IMR-90 (cell line): ENCODE data around the gene TMEM9. TPM values are rescaled to one million over a fixed set of nuclear protein-coding genes. Genes with fewer than 3 reads are reported as not detected.

Experiments used
- ATAC-seq: fragments of 200-7000 bp; cut with Tn5 transposase; 2 replicates; pipeline ENCODE4 v1.9.1; 2020; ENCODE audit warnings: low read depth, mild to moderate bottlenecking, moderate library complexity
- BruUV-seq: library from RNA; stranded (reverse); fragments of 400-500 nt; replicated peaks from 2 replicates; lab custom pipeline; 2021; lab: Mats Ljungman, UMichigan
- CTCF ChIA-PET: fragments of 300-600 bp; formaldehyde crosslinking; extraction: SDS; loops from one replicate; lab custom pipeline; 2021; ENCODE audit warnings: antibody characterized with exemption; lab: Yijun Ruan, JAX
- POLR2A ChIA-PET: fragments of 300-600 bp; sonication (Branson Sonifier 250); formaldehyde crosslinking; loops from one replicate; lab custom pipeline; 2022; ENCODE audit warnings: antibody characterized with exemption; ENCODE audit not compliant: unreplicated experiment; lab: Charles Lee
- DNase-seq: peaks from one replicate; pipeline ENCODE4 v3.0.0; 2013
- H2AFZ ChIP-seq: replicated peaks from 2 replicates; pipeline ENCODE3; 2013; ENCODE audit warnings: low read length, mild to moderate bottlenecking; ENCODE audit not compliant: poor library complexity
- H2AK5ac ChIP-seq: 2 replicates; pipeline ENCODE4 v1.6.1; 2013; ENCODE audit warnings: low read depth, low read length, inconsistent platforms
- H2AK9ac ChIP-seq: replicated peaks from 2 replicates; pipeline ENCODE3; 2013; ENCODE audit warnings: mild to moderate bottlenecking, low read depth, low read length, moderate library complexity; ENCODE audit not compliant: poor library complexity
- H2BK120ac ChIP-seq: 2 replicates; pipeline ENCODE4 v1.6.1; 2013; ENCODE audit warnings: low read depth, low read length, inconsistent platforms
- H2BK15ac ChIP-seq: 3 replicates; pipeline ENCODE4 v1.6.1; 2013; ENCODE audit warnings: low read depth, low read length, inconsistent platforms
- H2BK20ac ChIP-seq: 2 replicates; pipeline ENCODE4 v1.6.1; 2013; ENCODE audit warnings: low read depth, mild to moderate bottlenecking, inconsistent platforms, low read length, moderate library complexity
- H2BK5ac ChIP-seq: 2 replicates; pipeline ENCODE4 v1.6.1; 2013; ENCODE audit warnings: mild to moderate bottlenecking, low read depth, low read length, inconsistent platforms; ENCODE audit not compliant: poor library complexity, severe bottlenecking
- H3K14ac ChIP-seq: replicated peaks from 2 replicates; pipeline ENCODE4 v1.6.1; 2013; ENCODE audit warnings: low read depth, low read length, inconsistent platforms
- H3K18ac ChIP-seq: 2 replicates; pipeline ENCODE4 v1.6.1; 2013; ENCODE audit warnings: low read depth, low read length, control low read depth
- H3K23ac ChIP-seq: 2 replicates; pipeline ENCODE4 v1.6.1; 2013; ENCODE audit warnings: low read depth, low read length, inconsistent platforms
- H3K27ac ChIP-seq: 2 replicates; pipeline ENCODE4 v1.5.1; 2013; ENCODE audit warnings: mild to moderate bottlenecking, control low read depth, low read length; ENCODE audit not compliant: insufficient read depth
- H3K27me3 ChIP-seq: 2 replicates; pipeline ENCODE4 v1.6.1; 2013; ENCODE audit warnings: low read length; ENCODE audit not compliant: control insufficient read depth, insufficient read depth
- H3K36me3 ChIP-seq: 2 replicates; pipeline ENCODE4 v1.6.1; 2013; ENCODE audit warnings: low read length, mixed read lengths; ENCODE audit not compliant: control insufficient read depth, insufficient read depth
- H3K4ac ChIP-seq: 2 replicates; pipeline ENCODE4 v1.6.1; 2013; ENCODE audit warnings: low read depth, low read length, inconsistent platforms
- H3K4me1 ChIP-seq: 2 replicates; pipeline ENCODE4 v1.6.1; 2013; ENCODE audit warnings: low read length, mixed read lengths; ENCODE audit not compliant: control insufficient read depth, insufficient read depth
- H3K4me2 ChIP-seq: 2 replicates; pipeline ENCODE4 v1.6.1; 2013; ENCODE audit warnings: low read depth, mild to moderate bottlenecking, control low read depth, low read length, moderate library complexity
- H3K4me3 ChIP-seq: 2 replicates; pipeline ENCODE4 v1.5.1; 2013; ENCODE audit warnings: low read depth, mild to moderate bottlenecking, control low read depth, low read length, moderate library complexity; ENCODE audit not compliant: insufficient read depth
- H3K56ac ChIP-seq: 2 replicates; pipeline ENCODE4 v1.6.1; 2013; ENCODE audit warnings: low read length, inconsistent platforms; ENCODE audit not compliant: insufficient read depth; ENCODE audit errors: extremely low read depth
- H3K79me1 ChIP-seq, 2 experiments: 2 replicates each; pipeline ENCODE4 v1.6.1; 2013; ENCODE audit warnings: low read length in 2 of 2, inconsistent platforms in 1 of 2, low read depth in 1 of 2
- H3K9ac ChIP-seq: 2 replicates; pipeline ENCODE4 v1.6.1; 2013; ENCODE audit warnings: low read depth, low read length, control low read depth
- H3K9me1 ChIP-seq: 2 replicates; pipeline ENCODE4 v1.6.1; 2013; ENCODE audit warnings: low read length, inconsistent platforms; ENCODE audit not compliant: insufficient read depth
- H3K9me3 ChIP-seq: 2 replicates; pipeline ENCODE4 v1.6.1; 2013; ENCODE audit warnings: low read length; ENCODE audit not compliant: control insufficient read depth, insufficient read depth
- H4K20me1 ChIP-seq: 2 replicates; pipeline ENCODE4 v1.6.1; 2013; ENCODE audit warnings: low read length, inconsistent platforms; ENCODE audit not compliant: insufficient read depth
- H4K5ac ChIP-seq: 2 replicates; pipeline ENCODE4 v1.6.1; 2013; ENCODE audit warnings: mild to moderate bottlenecking, low read depth, low read length, control low read depth
- H4K8ac ChIP-seq, 2 experiments: 2 replicates each; pipeline ENCODE4 v1.6.1; 2013; ENCODE audit warnings: low read depth in 2 of 2, low read length in 2 of 2, control low read depth in 1 of 2, inconsistent platforms in 1 of 2
- H4K91ac ChIP-seq: 2 replicates; pipeline ENCODE4 v1.6.1; 2013; ENCODE audit warnings: low read depth, low read length, inconsistent platforms; ENCODE audit not compliant: insufficient read depth
- CHD1 ChIP-seq: IDR thresholded peaks from 2 replicates; pipeline ENCODE4 v1.6.1; 2012; ENCODE audit warnings: low read depth, low read length, improper control_type of control experiment
- FOS ChIP-seq: fragments of 150-350 bp; IDR thresholded peaks from 2 replicates; pipeline ENCODE4 v1.6.1; 2016; ENCODE audit warnings: low read depth, low read length
- MXI1 ChIP-seq: IDR thresholded peaks from 2 replicates; pipeline ENCODE4 v1.6.1; 2012; ENCODE audit warnings: low read depth, mild to moderate bottlenecking, low read length, moderate library complexity, borderline replicate concordance
- WGBS, 2 experiments: methylation state at CpG; one replicate each; pipeline versions ENCODE4 v1.1.5 to v1.1.7; 2013; ENCODE audit warnings: missing lambda C conversion rate in 2 of 2; ENCODE audit not compliant: insufficient read length in 1 of 2; ENCODE audit errors: extremely low coverage in 2 of 2; 5-methylcytosine and 5-hydroxymethylcytosine counted together
- dilution Hi-C: fragments of 300-500 bp; cut with HindIII; formaldehyde crosslinking; loops from one replicate; pipeline ENCODE4 v1.14.3; 2018; ENCODE audit warnings: low sequenced_read_pairs; ENCODE audit not compliant: unreplicated experiment
- in situ Hi-C: fragments of 300-500 bp; cut with MboI; formaldehyde crosslinking; loops from 3 replicates; pipeline ENCODE4 v1.14.3; 2019; ENCODE audit warnings: low sequenced_read_pairs, inconsistent platforms, mixed read lengths
- intact Hi-C: fragments of 100-400 bp; cut with micrococcal nuclease; formaldehyde crosslinking; loops from 2 replicates; pipeline ENCODE4 v1.10.0; 2022
- polyA plus RNA-seq, 3 experiments: library from polyadenylated mRNA; depleted of rRNA; stranded (reverse); fragments of >200 nt; gene quantifications; 2 replicates each; pipeline ENCODE4 v1.2.3, GENCODE V29; 2012; ENCODE audit warnings: low replicate concordance in 1 of 3
- total RNA-seq: library from RNA; depleted of rRNA; stranded (reverse); fragments of >200 nt; gene quantifications from 2 replicates; pipeline ENCODE4 v1.2.3, GENCODE V29; 2012

The TMEM9 gene
- total and polyA plus RNA-seq, 2 of the 4 experiments (the other 2 are of a cell fraction), result 76.7 to 107 TPM

- WGBS, 2 experiments, result 83% methylated on average over 1 of the region's 3 CpGs; no CpG with 5 or more reads in 1 of the 2 experiments
- no TSS peak for BruUV-seq
- dilution Hi-C loops (no loop called here), in situ Hi-C loops (no loop called here), intact Hi-C loops (no loop called here)
- no peak overlapping the region for H3K9ac ChIP-seq
- no peak overlapping the region for H2BK15ac ChIP-seq
- DNase-seq (no peak), ATAC-seq (no peak)
- H3K4me3 ChIP-seq, result no peak overlapping the region
- H2BK120ac ChIP-seq, result no peak overlapping the region
- no peak overlapping the region for H4K5ac ChIP-seq
- no peak overlapping the region for H3K23ac ChIP-seq
- no peak overlapping the region for H2AK5ac ChIP-seq
- H4K91ac ChIP-seq, result no peak overlapping the region
- no peak overlapping the region for H2BK5ac ChIP-seq
- no peak overlapping the region for H2AK9ac ChIP-seq
- no peak overlapping the region for H2BK20ac ChIP-seq
- no peaks in the 10 kb centered on the region for H3K79me1 ChIP-seq
- CTCF ChIA-PET, result no interaction called here
- no peaks in the 10 kb centered on the region for H3K4me1 ChIP-seq
- H3K4me2 ChIP-seq, result no peak overlapping the region
- H3K18ac ChIP-seq, result no peak overlapping the region
- no peak overlapping the region for H3K14ac ChIP-seq
- no peak overlapping the region for H3K56ac ChIP-seq
- POLR2A ChIA-PET, result no interaction called here
- no peaks in the 10 kb centered on the region for H3K9me3 ChIP-seq
- H3K4ac ChIP-seq, result no peak overlapping the region
- peaks cover 79% of the 10 kb centered on the region for H3K27me3 ChIP-seq
- no peak overlapping the region for H2AFZ ChIP-seq
- H3K9me1 ChIP-seq, result no peaks in the 10 kb centered on the region
- no peak for TF ChIP-seq FOS
- TF ChIP-seq CHD1, result no peak
- TF ChIP-seq MXI1, result no peak
- H3K36me3 ChIP-seq, result no peaks in the 10 kb centered on the region
- H4K20me1 ChIP-seq, result no peaks in the 10 kb centered on the region
- H3K27ac ChIP-seq, result no peak overlapping the region
- H4K8ac ChIP-seq, result no peak overlapping the region
Observed at GRCh38 chr1:201092738-201093137, 61.5 kb downstream of the TMEM9 start.
